ENCODE data around the gene FOLR3.
"Not testable (repeated sequence)": the region's sequence is repeated elsewhere in the genome, so short reads cannot be mapped to it uniquely, and the experiment has no call there.

The FOLR3 gene

DNA sequence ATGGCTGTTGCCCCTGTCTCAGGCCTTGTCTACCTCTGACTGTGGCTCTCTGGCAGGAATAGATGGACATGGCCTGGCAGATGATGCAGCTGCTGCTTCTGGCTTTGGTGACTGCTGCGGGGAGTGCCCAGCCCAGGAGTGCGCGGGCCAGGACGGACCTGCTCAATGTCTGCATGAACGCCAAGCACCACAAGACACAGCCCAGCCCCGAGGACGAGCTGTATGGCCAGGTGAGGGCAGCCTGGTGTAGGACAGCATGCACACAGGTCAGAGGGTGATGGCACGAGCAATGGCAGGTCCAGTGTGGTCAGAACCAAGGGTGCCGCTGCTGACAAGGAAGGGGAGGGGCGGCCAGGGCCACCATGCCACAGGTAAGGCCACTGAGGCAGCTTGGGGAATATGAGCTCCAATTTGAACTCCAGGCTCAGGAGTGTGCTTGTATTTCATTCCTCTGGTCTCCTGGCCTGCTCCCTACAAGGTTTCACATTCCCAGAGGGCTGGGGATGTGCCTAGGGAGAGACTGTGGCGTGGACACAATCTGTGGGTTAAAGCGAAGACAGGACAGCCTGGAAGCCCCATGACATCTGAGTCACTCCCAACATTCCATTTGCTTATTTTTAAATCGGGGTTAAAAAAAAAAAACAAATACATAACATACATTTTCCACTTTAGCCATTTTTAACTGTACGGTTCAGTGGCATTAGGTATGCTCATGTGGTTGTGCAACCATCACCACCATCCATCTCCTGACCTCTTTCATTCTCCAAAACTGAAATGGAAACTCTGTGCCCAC is 562 bp downstream of the FOLR3 start:
- Mint-ChIP-seq H3K27ac (no peak overlapping the region), H3K27me3 (peaks cover 20 to 33% of the 10 kb centered on the region in 2 donors), H3K9me3 (no peaks in the 10 kb centered on the region), H3K36me3 (ENCODE audit: insufficient read depth) (peaks cover 5% of the 10 kb centered on the region), H3K4me1 (ENCODE audit: low read depth in 2 of 2) (no peaks in the 10 kb centered on the region), H3K4me3 (no peak overlapping the region)
- ATAC-seq (replicated peaks), result no peak
- no peak for DNase-seq

DNA sequence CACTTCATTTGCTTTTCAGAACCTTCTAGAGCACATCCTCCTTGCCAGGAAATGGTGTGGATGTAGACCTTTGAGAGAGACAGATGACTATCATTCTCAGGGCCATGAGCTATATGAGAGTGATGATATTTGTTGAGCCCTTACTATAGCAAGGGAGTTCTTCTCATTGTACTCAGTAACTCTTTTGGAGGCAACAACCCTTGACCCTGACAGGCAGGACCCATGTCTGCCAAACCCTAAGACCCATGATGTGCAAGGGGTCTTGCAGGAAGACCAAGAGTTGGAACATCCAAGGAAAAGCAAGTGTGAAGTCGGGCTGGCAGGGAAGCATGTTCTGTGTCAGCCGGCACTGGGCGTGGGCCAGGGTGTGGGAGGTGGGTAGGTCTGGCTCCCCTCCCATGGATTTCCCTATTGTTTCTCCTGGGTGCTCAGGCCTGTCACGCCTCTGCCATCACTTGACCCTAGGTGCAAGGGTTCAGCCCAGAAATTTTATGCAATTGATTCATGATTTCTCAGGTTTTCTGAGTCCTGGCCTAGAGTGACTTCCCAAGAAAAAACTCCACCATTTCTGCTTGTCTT is 1.2 kb downstream of the FOLR3 start:
- no peaks in the 10 kb centered on the region for H3K4me1 Mint-ChIP-seq (ENCODE audit: low read depth in 2 of 2)
- H3K27me3 Mint-ChIP-seq, result peaks cover 20 to 33% of the 10 kb centered on the region in 2 donors
- DNase-seq (no peak), ATAC-seq (replicated peaks) (no peak)
- H3K4me3 Mint-ChIP-seq, result no peak overlapping the region
- no peak overlapping the region for H3K27ac Mint-ChIP-seq
- H3K9me3 Mint-ChIP-seq, result no peaks in the 10 kb centered on the region
- peaks cover 5% of the 10 kb centered on the region for H3K36me3 Mint-ChIP-seq (ENCODE audit: insufficient read depth)

DNA sequence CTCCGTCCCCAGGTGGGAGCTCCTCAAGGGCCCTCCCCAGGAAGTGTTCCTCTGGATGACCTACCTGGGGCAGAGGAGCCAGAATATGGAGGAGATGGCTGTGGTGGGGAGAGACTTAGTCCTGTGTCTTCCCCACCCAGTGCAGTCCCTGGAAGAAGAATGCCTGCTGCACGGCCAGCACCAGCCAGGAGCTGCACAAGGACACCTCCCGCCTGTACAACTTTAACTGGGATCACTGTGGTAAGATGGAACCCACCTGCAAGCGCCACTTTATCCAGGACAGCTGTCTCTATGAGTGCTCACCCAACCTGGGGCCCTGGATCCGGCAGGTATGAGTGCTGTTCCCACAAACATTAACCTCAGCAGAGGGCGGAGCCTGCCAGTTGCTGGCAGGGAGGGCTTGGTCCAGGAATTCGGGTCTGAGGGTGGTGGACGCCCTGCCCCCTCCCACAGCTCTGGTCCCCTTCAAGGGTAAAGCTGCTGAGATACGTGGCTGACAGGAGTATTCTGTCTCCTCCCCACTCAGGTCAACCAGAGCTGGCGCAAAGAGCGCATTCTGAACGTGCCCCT is 3.4 kb downstream of the FOLR3 start:
- H3K4me3 Mint-ChIP-seq, result no peak overlapping the region
- H3K27me3 Mint-ChIP-seq, result peaks cover 10 to 18% of the 10 kb centered on the region in 2 donors
- DNase-seq (no peak), ATAC-seq (replicated peaks) (no peak)
- H3K36me3 Mint-ChIP-seq (ENCODE audit: insufficient read depth), result peaks cover 5% of the 10 kb centered on the region
- peaks cover 0 to under 1% of the 10 kb centered on the region in 2 donors for H3K4me1 Mint-ChIP-seq (ENCODE audit: low read depth in 2 of 2)
- H3K27ac Mint-ChIP-seq, result no peak overlapping the region
- no peaks in the 10 kb centered on the region for H3K9me3 Mint-ChIP-seq

DNA sequence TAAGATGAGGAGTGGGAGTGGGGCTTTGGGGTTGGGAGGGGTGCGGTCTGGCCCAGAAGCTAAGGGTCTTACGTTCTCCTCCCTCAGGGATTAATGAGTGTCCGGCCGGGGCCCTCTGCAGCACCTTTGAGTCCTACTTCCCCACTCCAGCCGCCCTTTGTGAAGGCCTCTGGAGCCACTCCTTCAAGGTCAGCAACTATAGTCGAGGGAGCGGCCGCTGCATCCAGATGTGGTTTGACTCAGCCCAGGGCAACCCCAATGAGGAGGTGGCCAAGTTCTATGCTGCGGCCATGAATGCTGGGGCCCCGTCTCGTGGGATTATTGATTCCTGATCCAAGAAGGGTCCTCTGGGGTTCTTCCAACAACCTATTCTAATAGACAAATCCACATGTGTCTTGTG is 4.0 kb downstream of the FOLR3 start:
- H3K4me3 Mint-ChIP-seq, result no peak overlapping the region
- peaks cover 10 to 17% of the 10 kb centered on the region in 2 donors for H3K27me3 Mint-ChIP-seq
- DNase-seq (no peak), ATAC-seq (replicated peaks) (no peak)
- H3K4me1 Mint-ChIP-seq (ENCODE audit: low read depth in 2 of 2), result peaks cover 0 to 2% of the 10 kb centered on the region in 2 donors
- H3K9me3 Mint-ChIP-seq, result no peaks in the 10 kb centered on the region
- H3K36me3 Mint-ChIP-seq (ENCODE audit: insufficient read depth), result peaks cover 5% of the 10 kb centered on the region
- H3K27ac Mint-ChIP-seq, result no peak overlapping the region

DNA sequence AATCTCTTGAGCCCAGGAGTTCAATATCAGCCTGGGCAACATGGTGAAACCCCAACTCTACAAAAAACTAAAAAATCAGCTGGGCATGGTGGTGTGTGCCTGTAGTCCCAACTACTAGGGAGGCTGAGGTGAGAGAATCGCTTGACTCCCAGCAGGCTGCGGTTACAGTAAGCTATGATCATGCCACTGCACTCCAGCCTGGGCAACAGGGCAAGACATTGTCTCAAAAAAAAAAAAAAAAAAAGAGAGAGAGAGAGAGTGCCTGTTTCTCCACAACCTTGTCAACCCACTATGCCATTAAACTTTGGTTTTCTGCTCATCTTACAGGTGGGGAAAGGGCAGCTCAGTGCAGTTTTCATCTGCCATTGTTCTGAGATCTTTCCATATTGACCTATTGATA is 5.1 kb downstream of the FOLR3 start:
- Mint-ChIP-seq H3K27ac (no peak overlapping the region), H3K27me3 (peaks cover 5 to 12% of the 10 kb centered on the region in 2 donors), H3K36me3 (ENCODE audit: insufficient read depth) (peaks cover 5% of the 10 kb centered on the region), H3K4me1 (ENCODE audit: low read depth in 2 of 2) (peaks cover 0 to 2% of the 10 kb centered on the region in 2 donors), H3K9me3 (no peaks in the 10 kb centered on the region), H3K4me3 (no peak overlapping the region)
- DNase-seq (no peak), ATAC-seq (replicated peaks) (no peak)

DNA sequence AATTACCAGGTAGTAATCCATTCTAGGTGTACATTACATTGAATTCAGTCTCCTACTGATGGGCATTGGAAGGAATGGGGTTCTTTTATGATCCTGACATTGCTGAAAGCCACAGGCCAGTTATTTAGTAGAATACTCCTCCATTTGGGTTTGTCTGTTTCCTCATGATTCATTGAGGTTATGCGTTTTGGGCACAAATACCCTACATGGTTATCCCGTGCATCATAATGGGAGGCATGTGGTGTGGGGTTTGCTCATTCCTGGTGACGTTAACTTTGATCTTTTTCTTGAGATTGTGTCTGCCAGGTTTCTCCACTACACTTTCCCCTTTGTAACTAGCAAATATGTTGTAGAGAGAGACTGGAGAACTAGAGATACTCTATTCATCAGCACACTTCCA is 5.5 kb downstream of the FOLR3 start:
- no peak overlapping the region for H3K27ac Mint-ChIP-seq
- DNase-seq (no peak), ATAC-seq (replicated peaks) (no peak)
- H3K9me3 Mint-ChIP-seq, result no peaks in the 10 kb centered on the region
- peaks cover 0 to 2% of the 10 kb centered on the region in 2 donors for H3K4me1 Mint-ChIP-seq (ENCODE audit: low read depth in 2 of 2)
- H3K4me3 Mint-ChIP-seq, result no peak overlapping the region
- H3K27me3 Mint-ChIP-seq, result peaks cover 5 to 9% of the 10 kb centered on the region in 2 donors
- peaks cover 5% of the 10 kb centered on the region for H3K36me3 Mint-ChIP-seq (ENCODE audit: insufficient read depth)

DNA sequence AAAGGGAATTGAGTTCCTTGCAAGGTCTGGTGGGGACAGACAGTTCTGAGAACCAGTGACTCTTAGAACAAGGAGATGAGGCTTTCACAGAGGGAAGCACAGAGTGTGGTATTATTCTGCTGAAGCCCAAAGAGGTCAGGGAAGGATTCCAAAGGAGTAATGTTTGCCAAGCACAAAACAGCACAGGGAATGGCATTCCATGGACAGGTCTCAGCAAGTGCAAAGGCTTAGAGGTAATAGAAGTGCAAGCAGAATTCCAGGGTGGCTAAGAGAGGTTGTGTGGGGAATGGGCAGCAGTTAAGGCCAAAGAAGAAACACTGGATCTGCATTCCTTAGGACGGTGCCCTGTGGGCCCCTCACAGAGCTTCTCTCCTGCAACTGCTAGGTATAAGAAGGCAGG is 6.6 kb downstream of the FOLR3 start:
- H3K27ac Mint-ChIP-seq; H3K36me3 Mint-ChIP-seq (ENCODE audit: insufficient read depth); H3K27me3 Mint-ChIP-seq; H3K4me3 Mint-ChIP-seq; ATAC-seq (replicated peaks); H3K9me3 Mint-ChIP-seq; DNase-seq; H3K4me1 Mint-ChIP-seq (ENCODE audit: low read depth in 2 of 2): not testable (repeated sequence)

DNA sequence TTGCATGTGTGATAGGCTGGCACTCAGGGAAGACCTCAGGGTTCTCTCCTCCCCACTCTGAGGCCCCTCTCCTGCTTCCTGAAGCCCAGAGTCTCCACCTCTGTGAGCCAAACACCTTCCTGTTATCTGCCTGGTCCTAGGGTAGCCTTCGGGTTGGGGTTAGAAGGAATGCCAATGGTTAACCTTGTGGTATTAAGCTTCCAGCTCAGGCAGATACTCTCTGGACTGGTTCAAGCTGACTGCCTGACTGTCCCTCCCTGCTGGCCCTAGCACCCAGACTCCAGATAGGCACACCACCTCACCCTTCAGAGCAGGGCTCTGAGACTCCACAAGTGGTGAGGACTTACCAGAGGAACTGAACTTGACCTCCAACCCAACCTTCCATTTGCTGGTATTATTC is 7.0 kb downstream of the FOLR3 start:
- not testable (repeated sequence) for H3K4me3 Mint-ChIP-seq; ATAC-seq (replicated peaks); H3K27ac Mint-ChIP-seq; H3K4me1 Mint-ChIP-seq (ENCODE audit: low read depth in 2 of 2); H3K9me3 Mint-ChIP-seq; DNase-seq; H3K36me3 Mint-ChIP-seq (ENCODE audit: insufficient read depth); H3K27me3 Mint-ChIP-seq

DNA sequence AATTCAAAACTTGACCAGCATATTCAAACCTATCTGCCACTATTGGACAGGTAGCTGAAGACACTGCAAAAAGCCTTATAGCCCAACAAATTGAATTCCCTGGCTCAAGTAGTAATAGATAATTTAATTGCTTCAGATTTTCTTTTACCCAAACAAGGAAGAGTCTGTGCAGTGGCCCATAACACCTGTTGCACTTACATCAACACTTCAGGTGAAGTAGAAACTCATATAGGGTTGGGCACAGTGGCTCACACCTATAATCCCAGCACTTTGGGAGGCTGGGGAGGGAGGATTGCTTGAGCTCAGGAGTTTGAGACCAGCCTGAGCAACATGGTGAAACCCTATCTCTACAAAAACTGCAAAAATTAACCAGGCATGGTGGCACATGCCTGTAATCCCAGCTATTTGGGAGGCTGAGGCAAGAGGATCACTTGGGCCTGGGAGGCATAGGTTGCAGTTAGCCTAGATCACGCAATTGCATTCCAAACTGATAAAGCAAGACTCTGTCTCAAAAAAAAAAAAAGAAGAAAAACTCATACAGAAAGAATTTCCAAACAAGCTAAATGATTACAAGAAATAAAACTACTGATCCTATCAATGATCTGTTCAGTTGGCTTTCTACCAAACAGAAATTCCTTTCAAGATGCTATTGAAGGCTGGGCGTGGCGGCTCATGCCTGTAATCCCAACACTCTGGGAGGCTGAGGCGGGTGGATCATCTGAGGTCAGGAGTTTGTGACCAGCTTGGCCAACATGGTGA is 9.5 kb downstream of the FOLR3 start:
- DNase-seq (no peak), ATAC-seq (replicated peaks) (no peak)
- Mint-ChIP-seq H3K36me3 (ENCODE audit: insufficient read depth) (no peaks in the 10 kb centered on the region), H3K4me1 (ENCODE audit: low read depth in 2 of 2) (peaks cover 0 to 2% of the 10 kb centered on the region in 2 donors), H3K27ac (no peak overlapping the region), H3K27me3 (peaks cover under 1 to 3% of the 10 kb centered on the region in 2 donors), H3K9me3 (no peaks in the 10 kb centered on the region), H3K4me3 (no peak overlapping the region)

DNA sequence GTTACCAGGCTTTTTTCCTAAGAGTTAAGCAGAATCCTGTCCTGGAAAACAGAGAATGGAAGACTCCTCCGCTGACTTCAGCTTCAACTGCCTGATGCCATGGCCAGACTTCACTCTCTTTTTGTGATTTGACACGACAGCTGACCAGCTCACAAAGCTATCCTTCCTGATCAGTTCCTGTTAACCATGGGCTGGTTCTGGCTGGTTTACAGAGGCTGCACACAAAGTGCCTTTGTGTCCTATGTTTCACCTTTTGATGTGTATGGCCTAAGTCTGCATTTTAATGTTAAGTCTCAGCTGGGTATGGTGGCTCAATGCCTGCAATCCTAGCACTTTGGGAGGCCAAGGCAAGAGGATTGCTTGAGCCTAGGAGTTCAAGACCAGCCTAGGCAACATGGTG is 11.1 kb downstream of the FOLR3 start:
- no peaks in the 10 kb centered on the region for H3K36me3 Mint-ChIP-seq (ENCODE audit: insufficient read depth)
- DNase-seq (no peak), ATAC-seq (replicated peaks) (no peak)
- no peak overlapping the region for H3K4me3 Mint-ChIP-seq
- no peak overlapping the region for H3K27ac Mint-ChIP-seq
- H3K27me3 Mint-ChIP-seq, result peaks cover 0 to 5% of the 10 kb centered on the region in 2 donors
- H3K4me1 Mint-ChIP-seq (ENCODE audit: low read depth in 2 of 2), result peaks cover 0 to 2% of the 10 kb centered on the region in 2 donors
- H3K9me3 Mint-ChIP-seq, result no peaks in the 10 kb centered on the region

DNA sequence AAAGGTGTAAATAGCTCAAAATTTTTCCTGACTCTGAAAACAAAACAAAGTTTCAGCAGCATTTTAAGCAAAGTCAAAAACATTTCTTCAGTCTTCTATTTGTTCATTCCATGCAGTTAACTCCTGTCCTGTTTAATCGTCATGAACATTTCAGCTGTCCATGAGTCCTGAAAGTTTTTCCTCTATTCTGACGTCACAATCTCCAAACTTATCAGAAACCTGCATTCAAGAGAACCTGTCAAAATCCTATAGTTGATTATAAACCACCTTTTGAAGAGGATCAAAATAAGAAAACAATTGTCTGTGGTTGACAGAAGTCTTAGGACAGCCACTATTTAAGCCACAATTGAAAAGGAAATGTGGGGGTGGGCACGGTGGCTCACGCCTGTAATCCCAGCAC is 15.4 kb downstream of the FOLR3 start:
- DNase-seq, result no peak

DNA sequence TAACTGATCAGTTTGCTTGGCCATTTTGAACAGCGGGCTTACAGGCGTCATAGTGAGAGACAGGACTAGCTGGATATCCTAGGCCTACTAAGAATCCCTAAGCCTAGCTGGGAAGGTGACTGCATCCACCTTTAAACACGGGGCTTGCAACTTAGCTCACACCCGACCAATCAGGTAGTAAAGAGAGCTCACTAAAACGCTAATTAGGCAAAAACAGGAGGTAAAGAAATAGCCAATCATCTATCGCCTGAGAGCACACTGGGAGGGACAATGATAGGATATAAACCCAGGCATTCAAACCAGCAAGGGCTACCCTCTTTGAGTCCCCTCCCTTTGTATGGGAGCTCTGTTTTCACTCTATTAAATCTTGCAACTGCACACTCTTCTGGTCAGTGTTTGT is 18.3 kb downstream of the FOLR3 start:
- not testable (repeated sequence) for H3K36me3 Mint-ChIP-seq (ENCODE audit: insufficient read depth); H3K4me3 Mint-ChIP-seq; DNase-seq; H3K4me1 Mint-ChIP-seq (ENCODE audit: low read depth in 2 of 2); ATAC-seq (replicated peaks); H3K9me3 Mint-ChIP-seq; H3K27ac Mint-ChIP-seq
- peaks cover 20 to 32% of the 10 kb centered on the region in 2 donors for H3K27me3 Mint-ChIP-seq

More for the DNA sequence above, 15.4 kb downstream of the FOLR3 start:
- Mint-ChIP-seq H3K36me3 (ENCODE audit: insufficient read depth) (no peaks in the 10 kb centered on the region), H3K27me3 (peaks cover 5 to 20% of the 10 kb centered on the region in 2 donors), H3K9me3 (no peaks in the 10 kb centered on the region), H3K27ac (no peak overlapping the region), H3K4me1 (ENCODE audit: low read depth in 2 of 2) (no peaks in the 10 kb centered on the region), H3K4me3 (no peak overlapping the region)
- ATAC-seq (replicated peaks), result no peak

DNA sequence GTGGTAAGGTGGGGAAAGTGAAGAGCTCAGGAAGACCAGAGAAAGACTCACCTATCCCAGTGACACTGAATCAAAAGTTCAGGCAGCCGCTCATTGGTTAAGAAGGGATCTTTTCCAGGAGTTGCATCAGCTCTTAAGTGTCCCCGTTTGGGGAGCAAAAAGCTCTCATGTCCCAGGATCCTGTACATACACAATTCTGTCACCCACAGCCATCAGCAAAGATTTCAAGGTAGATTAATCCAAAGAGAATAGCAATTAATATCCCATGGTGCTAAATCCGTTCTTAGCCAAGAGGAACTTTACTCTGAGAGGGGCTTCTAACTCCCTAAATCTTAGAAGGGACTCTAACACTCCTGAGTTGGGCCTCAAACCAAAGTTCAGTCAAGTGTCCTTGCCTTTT is 19.3 kb downstream of the FOLR3 start:
- no peaks in the 10 kb centered on the region for H3K36me3 Mint-ChIP-seq (ENCODE audit: insufficient read depth)
- peaks cover 29 to 42% of the 10 kb centered on the region in 2 donors for H3K27me3 Mint-ChIP-seq
- DNase-seq, result no peak
- ATAC-seq (replicated peaks), result no peak
- no peaks in the 10 kb centered on the region for H3K9me3 Mint-ChIP-seq
- H3K4me1 Mint-ChIP-seq (ENCODE audit: low read depth in 2 of 2), result no peaks in the 10 kb centered on the region
- H3K27ac Mint-ChIP-seq, result no peak overlapping the region
- no peak overlapping the region for H3K4me3 Mint-ChIP-seq

Measured in effector memory CD8-positive, alpha-beta T cell (primary cell).